ENCODE results near the gene ATCAY.
"Not testable (repeated sequence)": the region's sequence is repeated elsewhere in the genome, so short reads cannot be mapped to it uniquely, and the experiment has no call there.

The ATCAY gene

DNA sequence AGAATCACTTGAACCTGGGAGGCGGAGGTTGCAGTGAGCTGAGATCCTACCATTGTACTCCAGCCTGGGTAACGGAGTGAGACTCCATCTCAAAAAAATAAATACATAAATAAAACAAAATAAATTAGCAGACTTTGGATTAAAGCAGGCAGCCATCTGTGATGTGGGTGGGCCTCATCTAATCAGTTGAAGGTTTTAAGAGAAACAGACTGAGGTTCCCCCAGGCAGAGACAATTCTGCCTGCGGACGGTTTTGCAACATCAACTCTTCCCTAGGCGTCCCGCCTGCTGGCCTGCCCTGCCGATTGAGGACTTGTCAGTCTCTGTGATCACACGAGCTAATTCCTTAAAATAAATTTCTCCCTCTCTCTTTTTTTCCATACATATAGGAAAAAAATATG is 23.7 kb downstream of the ATCAY start:
- DNase-seq: no peak

DNA sequence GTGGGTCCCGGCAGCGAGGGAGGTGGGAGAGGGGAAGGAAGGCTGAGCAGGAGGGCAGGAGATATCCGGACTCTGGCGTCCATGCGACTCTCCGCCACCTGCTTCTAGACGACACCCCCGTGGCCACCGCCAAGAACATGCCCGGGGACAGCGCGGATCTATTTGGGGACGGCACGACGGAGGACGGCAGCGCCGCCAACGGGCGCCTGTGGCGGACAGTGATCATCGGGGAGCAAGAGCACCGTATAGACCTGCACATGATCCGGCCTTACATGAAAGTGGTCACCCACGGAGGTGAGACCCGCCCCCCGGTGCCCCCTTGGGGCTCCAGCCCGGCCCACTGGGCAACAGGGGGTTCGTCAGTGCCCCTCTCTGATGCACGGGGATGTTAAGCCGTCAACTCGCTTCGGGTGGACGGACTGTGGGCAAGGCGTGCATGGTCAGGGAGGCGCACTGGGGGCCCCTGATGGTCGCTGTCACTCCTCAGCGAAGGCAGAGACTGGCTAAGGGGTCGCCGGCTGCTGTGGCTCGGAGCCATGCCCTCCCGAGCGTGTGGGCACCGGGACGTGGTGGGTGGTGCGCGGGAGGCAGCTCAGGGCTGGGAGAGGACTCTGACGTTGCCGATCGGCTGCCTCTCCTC is 27.3 kb downstream of the ATCAY start:
- no peak for DNase-seq

DNA sequence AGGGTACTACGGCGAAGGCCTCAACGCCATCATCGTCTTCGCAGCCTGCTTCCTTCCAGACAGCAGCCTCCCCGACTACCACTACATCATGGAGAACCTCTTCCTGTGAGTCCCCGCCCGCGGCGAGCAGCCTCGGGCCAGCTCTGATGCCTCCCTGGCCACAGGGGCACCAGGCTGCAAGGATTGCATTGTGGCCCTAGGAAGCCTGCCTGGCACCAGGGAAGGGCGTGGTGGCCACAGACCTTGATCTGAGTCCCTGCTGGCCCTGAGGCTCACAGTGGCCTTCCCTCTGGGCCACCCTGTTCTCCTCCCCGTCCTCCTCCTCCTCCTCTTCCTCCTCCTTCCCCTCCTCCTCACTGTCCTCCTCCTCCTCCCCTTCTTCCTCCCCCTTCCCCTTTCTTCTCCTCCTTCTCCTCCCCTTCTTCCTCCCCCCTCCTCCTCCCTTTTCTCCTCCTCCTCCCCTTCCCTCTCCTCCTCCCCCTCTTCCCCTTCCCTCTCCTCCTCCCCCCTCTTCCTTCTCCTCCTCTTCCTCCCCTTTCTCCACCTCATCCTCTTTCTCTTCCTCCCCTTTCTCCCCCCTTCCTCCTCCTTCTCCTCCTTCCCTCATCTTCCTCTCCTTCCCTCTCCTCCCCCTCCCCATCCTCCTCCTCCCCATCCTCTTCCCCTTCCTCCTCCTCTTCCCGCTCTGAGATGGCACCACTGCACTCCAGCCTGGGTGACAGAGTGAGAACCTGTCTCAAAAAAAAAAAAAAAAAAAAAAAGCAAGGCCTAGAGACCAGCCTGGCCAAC is 28.0 kb downstream of the ATCAY start:
- no peak for DNase-seq

DNA sequence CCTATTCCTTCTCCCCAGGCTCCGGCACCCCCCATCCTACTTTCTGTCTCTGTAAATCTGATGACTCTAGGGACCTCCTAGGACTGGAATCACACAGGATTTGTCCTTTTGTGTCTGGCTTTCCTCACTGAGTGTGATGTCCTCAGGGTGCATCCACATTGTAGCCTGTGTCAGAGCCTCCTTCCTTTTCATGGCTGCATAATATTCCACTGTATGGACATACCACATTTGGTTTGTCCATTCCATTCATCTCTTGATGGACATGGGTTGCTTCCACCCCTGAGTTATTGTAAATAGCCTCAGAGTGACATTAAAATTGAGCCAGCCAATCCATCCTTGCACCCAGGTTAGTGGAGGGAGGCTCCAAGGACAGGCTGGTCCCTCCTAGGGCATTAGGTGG is 29.6 kb downstream of the ATCAY start:
- no peak for DNase-seq

DNA sequence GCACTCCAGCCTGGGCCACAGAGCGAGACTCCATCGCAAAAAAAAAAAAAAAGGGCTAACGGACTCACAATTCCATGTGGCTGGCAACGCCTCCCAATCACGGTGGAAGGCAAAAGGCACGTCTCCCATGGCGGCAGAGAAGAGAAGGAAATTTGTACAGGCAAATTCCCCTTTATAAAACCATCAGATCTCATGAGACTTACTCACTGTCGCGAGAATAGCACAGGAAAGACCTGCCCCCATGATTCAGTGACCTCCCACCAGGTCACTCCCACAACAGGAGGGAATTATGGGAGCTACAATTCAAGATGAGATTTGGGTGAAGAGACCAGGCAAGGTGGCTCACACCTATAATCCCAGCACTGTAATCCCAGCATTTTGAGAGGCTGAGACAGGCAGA is 33.7 kb downstream of the ATCAY start:
- peak in 2 of 3 donors; percentile 6 to 10 for DNase-seq

DNA sequence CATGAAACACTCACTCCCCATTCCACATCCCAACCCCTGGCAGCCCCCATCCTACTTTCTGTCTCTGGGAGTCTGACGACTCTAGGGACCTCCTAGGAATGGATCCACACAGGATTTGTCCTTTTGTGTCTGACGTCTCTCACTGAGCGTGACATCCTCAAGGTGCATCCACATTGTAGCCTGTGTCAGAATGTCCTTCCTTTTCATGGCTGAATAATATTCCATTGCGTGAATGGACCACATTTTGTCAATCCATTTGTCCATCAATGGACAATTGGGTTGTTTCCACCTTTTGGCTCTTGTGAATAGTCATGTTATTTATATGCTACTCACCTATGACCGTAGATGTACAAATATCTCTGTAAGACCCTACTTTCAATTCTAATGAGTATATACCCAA is 35.5 kb downstream of the ATCAY start:
- no peak for DNase-seq

DNA sequence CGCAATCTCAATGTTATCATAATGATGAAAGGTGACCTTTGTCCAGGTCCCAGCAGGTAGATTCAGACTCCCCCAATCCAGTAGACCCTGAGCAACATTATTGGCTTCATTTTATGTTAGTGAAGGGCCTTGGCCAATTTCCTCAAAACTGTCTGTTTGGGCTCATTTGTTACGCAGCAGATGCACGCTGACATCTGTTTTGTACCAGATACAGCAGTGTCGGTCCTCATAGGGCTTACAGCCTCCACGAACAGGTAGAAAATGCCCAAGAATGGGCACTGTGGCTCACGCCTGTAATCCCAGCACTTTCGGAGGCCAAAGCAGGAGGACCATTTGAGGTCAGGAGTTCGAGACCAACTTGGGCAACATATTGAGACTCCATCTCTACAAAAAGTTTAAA is 39.3 kb downstream of the ATCAY start:
- no peak for DNase-seq

DNA sequence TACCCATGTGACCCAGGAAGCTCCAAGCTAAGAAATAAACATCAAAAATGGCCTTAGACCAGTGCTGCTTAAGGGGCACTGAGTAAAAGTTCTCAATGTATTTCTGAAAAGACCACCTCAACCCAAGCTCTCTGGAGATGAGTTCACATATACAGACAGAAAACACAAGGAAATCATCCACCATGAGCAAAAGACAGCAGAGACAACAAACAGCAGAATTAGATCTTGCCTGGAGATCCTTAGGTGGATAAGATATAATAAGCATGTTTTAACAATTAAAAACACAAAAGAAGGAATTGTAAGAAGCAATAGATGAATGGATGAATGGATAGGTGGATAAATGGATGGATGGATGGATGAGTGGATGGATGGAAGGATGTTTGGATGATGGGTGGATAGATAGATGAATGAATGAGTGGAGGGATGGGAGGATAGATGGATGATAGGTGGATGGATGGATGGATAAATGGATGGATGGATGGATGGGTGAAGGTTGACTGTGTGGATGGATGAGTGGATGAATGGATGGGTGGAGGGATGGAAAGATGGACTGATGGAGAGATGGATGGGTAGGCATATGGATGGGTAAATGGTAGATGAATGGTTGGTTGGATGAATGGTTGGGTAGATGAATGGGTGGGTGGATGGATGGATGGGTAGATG is 42.7 kb downstream of the ATCAY start:
- DNase-seq: no peak

GRCh38 chr19:3923912-3924311 is 43.4 kb downstream of the ATCAY start:
- no peak for DNase-seq

DNA sequence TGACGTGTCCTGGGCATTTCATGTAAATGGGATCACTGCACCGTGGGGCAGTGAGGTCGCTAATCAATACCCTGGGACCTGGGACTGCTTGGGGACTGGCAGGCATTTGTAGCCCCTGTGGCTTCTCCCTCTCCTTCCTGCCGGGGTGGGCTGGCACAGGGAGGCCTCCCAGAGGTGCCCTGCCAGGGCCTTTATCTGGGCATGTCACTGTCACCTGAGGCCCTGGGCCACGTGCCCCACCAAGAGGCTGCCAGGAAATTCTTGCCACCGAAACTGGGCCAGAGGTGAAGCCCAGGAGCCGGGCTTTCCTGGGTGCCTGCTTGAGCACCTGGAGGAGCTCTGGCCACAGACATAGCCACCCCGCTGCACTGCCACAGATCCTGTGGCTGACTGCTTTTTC is 50.6 kb downstream of the ATCAY start:
- no peak for DNase-seq

- peak in 2 of 3 donors; percentile 6 to 20 for DNase-seq
Measured at GRCh38 chr19:3932931-3933810, 52.7 kb downstream of the ATCAY start, which contains the start of gene NMRK2. NMRK2 (plus strand) TSS chr19:3933069; CDS start chr19:3933672, 603 bp downstream.

DNA sequence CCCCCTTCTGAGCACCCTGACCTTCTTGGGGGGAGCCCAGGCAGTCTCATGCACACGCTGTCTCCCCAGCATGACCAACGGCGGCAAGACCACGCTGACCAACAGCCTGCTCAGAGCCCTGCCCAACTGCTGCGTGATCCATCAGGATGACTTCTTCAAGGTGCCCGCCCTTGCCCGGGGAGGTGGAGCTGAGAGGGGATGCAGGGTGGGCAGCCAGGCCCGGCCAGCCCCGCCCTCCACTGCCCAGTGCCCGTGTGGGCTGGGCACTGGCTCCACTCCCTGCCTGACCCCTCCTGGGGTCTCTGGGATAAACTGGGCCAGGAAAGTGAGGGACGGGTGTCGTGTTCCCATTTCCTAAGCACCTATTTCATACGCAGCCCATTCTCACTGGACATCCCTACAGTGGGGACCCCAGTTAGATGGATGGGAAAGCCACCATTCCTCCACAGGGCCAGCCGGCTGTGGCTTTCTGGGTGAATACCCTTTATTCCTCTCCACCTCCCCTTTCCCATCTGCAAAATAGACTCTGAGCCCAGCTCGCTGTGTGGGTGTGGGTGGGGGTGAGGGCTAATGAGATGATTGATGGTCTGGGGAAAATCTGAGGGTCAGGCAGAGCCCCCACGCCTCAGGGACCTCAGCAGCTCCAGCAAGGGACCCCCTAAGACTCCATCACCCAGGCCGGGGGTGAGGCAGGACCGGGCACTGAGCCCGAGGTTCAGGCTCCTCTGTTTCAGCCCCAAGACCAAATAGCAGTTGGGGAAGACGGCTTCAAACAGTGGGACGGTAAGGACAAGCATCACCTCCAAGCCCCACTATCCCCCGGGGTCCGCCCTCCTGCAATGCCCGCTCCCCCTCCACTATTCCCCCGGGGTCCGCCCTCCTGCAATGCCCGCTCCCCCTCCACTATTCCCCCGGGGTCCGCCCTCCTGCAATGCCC is 56.3 kb downstream of the ATCAY start:
- no peak for DNase-seq

GRCh38 chr19:3938300-3938950 is 57.9 kb downstream of the ATCAY start:
- not testable (repeated sequence) for DNase-seq

DNA sequence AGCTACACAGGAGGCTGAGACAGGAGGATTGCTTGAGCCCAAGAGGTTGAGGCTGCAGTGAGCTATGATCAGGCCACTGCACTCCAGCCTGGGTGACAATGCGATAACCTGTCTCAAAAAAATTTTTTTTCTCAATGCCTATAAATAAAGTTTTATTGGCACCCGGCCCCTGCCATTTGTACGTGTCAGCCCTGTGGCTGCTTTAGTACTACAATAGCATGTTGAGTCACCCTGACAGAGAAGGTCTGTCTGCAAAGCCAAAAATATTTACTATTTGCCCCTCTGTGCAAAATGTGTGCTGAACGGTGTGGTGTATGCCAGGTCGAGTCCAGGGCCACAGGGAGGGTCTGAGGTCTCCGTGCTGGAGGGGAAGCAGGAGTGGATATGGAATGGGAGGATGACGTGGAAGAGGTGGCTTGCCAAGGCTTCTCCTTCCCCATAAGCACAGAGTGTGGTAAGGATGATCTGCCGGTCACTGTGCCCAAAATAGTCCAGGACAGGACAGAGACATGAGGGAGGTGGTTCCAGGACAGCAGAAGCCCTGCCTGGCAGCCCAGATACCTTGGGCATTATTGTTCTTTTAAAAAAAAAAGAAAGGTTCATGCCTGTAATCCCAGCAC is 62.4 kb downstream of the ATCAY start:
- DNase-seq: peak in 1 of 3 donors; percentile 6

DNA sequence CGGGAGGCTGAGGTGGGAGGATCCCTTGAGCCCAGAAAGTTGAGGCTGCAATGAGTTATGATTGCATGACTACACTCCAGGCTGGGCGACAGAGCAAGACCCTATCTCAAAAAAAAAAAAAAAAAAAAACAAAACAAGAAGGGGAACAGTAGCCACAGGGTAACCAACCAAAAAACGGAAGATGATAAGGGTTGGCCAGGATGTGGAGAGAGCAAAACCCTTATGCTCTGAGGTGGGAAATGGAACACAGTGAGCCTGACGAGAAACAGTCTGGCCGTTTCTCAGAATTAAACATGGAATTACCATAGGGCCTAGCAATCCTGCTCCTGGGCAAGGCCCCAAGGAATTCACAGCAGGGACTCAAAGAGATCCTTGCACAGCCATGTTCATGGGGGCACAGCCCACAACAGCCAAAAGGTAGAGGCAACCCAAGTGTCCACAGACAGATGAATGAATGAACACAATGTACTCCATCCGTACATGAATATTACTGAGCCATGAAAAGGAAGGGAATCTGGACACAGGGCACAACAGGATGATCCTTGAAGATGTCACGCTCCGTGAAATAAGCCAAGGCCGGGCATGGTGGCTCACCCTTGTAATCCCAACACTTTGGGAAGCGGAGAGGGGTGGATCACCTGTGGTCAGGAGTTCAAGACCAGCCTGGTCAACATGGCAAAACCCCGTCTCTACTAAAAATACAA is 63.7 kb downstream of the ATCAY start:
- DNase-seq: peak in 1 of 3 donors; percentile 5

DNA sequence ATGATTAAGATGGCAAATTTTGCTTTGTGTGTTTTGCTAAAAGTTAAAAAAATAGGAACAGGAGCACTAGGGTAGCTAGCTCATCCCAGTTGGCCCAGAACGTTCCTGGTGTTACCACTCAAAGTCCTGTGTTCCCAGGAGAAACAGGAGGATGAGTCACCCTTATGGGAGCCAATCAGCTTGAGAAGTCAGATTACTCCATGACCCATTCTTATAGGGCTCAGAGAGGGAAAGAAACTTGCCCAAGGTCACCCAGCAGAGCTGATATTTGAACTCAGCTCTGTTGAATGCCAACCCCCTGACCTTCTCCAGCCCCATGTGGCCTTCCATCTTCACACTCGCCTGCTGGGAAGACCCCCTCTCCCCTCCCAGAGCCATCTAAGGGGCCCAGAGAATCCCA is 65.4 kb downstream of the ATCAY start:
- DNase-seq: no peak

- not testable (repeated sequence) for DNase-seq
Measured at GRCh38 chr19:3947316-3947933, 66.9 kb downstream of the ATCAY start.

DNA sequence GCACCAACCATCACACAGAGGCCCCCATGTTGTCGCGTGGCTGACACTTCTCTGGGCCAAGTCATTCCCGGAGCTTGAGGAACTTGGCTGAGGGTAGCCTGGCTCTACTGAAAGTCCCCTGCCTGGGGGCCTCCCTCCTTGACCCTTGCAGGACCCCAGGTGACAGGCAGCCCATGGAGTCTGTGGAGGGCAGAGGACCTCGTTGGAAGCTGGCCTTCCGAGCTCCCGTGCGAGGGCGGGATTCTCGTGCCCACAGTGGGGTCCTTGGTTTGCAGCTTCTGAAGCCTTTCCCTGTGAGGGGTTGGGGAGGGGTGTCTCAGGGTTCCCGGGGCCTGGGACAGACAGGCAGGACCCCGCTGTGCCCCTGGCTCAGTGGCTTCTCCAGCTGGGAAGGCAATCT is 68.8 kb downstream of the ATCAY start:
- DNase-seq: no peak
